ENCODE data around the gene SLC26A11.

The SLC26A11 gene

DNA sequence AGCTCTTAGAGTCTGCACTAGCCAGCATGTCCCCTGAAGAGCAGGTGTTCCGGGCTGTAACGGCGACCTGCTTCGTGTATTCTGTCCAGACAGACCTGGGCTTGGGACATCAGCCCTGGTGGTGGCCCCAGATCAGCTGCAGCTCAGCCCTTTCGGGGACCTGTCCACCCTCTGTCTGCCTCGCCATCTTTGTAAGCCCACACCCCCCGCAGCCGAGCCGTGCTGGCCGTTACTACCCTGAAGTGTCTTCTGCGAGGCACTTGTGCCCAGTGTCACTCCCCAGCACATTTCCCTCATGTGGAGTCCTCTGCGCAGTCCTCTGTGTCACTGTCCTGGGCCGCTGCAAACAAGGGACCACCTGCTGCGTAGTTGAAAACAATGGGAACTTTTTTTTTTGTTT is 40.0 kb upstream of the SLC26A11 start:
- DNase-seq (ENCODE audit: low read depth in 2 of 2), result no peak
- no peak overlapping the region for H3K4me3 ChIP-seq (replicated peaks in 1 of 2; ENCODE audit: low read depth in 2 of 2, low read length in 2 of 2)
- TF ChIP-seq CTCF (IDR thresholded peaks at IDR 0.05; ENCODE audit: low read depth, low read length), result no peak

DNA sequence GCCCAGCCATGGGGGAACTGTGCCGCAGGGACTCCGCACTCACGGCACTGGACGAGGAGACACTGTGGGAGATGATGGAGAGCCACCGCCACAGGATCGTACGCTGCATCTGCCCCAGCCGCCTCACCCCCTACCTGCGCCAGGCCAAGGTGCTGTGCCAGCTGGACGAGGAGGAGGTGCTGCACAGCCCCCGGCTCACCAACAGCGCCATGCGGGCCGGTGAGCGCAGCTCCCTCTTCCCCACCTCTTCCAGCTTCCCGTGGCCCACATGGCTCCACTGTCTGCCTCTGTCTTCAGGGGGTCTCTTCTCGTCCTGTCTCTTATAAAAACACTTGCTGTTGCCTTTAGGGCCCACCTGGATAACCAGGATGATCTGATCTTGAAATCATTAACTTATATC is 38.8 kb upstream of the SLC26A11 start:
- no peak for TF ChIP-seq CTCF (IDR thresholded peaks at IDR 0.05; ENCODE audit: low read depth, low read length)
- DNase-seq (ENCODE audit: low read depth in 2 of 2), result no peak
- H3K4me3 ChIP-seq (replicated peaks in 1 of 2; ENCODE audit: low read depth in 2 of 2, low read length in 2 of 2), result no peak overlapping the region

- DNase-seq (ENCODE audit: low read depth in 2 of 2), result no peak
- TF ChIP-seq CTCF (IDR thresholded peaks at IDR 0.05; ENCODE audit: low read depth, low read length), result no peak
- no peak overlapping the region for H3K4me3 ChIP-seq (replicated peaks in 1 of 2; ENCODE audit: low read depth in 2 of 2, low read length in 2 of 2)
Observed at GRCh38 chr17:80182118-80182844, 37.9 kb upstream of the SLC26A11 start.

GRCh38 chr17:80182845-80183223 is 37.4 kb upstream of the SLC26A11 start:
- H3K4me3 ChIP-seq (replicated peaks in 1 of 2; ENCODE audit: low read depth in 2 of 2, low read length in 2 of 2), result no peak overlapping the region
- no peak for TF ChIP-seq CTCF (IDR thresholded peaks at IDR 0.05; ENCODE audit: low read depth, low read length)
- no peak for DNase-seq (ENCODE audit: low read depth in 2 of 2)

DNA sequence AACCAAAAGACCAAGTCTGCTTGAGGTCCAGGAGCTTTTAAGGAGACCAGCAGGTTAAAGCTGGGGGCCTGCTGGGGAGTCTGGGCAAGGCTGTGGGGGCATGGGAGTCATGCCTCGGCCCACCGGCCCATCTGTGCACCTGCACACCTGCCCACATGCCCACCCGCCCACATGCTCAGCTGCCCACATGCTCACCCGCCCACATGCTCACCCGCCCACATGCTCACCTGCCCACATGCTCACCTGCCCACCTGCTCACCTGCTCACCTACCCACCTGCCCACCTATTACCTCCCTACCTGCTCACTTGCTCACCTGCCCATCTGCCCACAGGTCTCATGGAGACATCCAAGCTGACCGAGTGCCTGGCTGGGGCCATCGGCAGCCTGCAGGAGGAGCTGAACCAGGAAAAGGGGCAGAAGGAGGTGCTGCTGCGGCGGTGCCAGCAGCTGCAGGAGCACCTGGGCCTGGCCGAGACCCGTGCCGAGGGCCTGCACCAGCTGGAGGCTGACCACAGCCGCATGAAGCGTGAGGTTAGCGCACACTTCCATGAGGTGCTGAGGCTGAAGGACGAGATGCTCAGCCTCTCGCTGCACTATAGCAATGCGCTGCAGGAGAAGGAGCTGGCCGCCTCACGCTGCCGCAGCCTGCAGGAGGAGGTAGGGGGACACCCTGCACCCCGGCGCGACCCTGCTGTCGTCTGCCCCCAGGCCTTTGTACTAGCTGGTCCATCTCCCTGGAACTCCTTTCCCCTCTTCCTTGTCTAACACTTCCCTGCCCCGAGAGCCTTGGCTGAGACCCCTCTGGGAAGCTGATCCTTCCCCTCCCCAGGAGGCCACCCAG is 36.4 kb upstream of the SLC26A11 start:
- no peak for TF ChIP-seq CTCF (IDR thresholded peaks at IDR 0.05; ENCODE audit: low read depth, low read length)
- DNase-seq (ENCODE audit: low read depth in 2 of 2), result no peak
- H3K4me3 ChIP-seq (replicated peaks in 1 of 2; ENCODE audit: low read depth in 2 of 2, low read length in 2 of 2), result no peak overlapping the region

DNA sequence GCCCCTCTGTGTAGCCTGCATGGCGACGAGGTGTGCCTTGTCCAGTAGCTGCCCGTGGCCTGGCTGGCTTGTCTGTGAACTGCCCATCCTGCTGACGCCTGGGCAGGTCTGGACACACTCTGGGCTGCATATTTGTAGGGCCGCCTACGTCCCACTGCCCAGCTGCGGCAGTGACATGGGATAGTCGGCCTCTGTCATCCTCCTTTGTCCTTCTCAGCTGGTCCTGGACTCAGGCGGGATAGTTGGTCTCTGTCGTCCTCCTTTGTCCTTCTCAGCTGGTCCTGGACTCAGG is 35.9 kb upstream of the SLC26A11 start:
- DNase-seq (ENCODE audit: low read depth in 2 of 2), result no peak
- TF ChIP-seq CTCF (IDR thresholded peaks at IDR 0.05; ENCODE audit: low read depth, low read length), result no peak
- no peak overlapping the region for H3K4me3 ChIP-seq (replicated peaks in 1 of 2; ENCODE audit: low read depth in 2 of 2, low read length in 2 of 2)

Measured in cardiac fibroblast (primary cell).